ENCODE data around the gene INAFM1.
A peak's percentile ranks its signal among the peaks of the same experiment; 100 is the strongest.
"Not testable (repeated sequence)": the region's sequence is repeated elsewhere in the genome, so short reads cannot be mapped to it uniquely, and the experiment has no call there.

The INAFM1 gene

GRCh38 chr19:47232422-47233211 lies 42.1 kb upstream of the INAFM1 start:
- Mint-ChIP-seq H3K36me3 (ENCODE audit: insufficient read depth) (peaks cover 14% of the 10 kb centered on the region), H3K27ac (peak overlapping the region; percentile 32 to 74), H3K9me3 (no peaks in the 10 kb centered on the region), H3K27me3 (no peaks in the 10 kb centered on the region), H3K4me1 (ENCODE audit: low read depth in 2 of 2) (peaks cover 17% of the 10 kb centered on the region in 2 donors), H3K4me3 (peak overlapping the region; percentile 71 to 73)
- DNase-seq (no peak), ATAC-seq (replicated peaks) (no peak)

- DNase-seq (no peak), ATAC-seq (replicated peaks) (no peak)
- H3K4me3 Mint-ChIP-seq: no peak overlapping the region
- H3K9me3 Mint-ChIP-seq: no peaks in the 10 kb centered on the region
- H3K27me3 Mint-ChIP-seq: no peaks in the 10 kb centered on the region
- peaks cover 24 to 28% of the 10 kb centered on the region in 2 donors for H3K4me1 Mint-ChIP-seq (ENCODE audit: low read depth in 2 of 2)
- peaks cover 11% of the 10 kb centered on the region for H3K36me3 Mint-ChIP-seq (ENCODE audit: insufficient read depth)
- no peak overlapping the region for H3K27ac Mint-ChIP-seq
Measured at GRCh38 chr19:47236072-47236675, 38.5 kb upstream of the INAFM1 start.

DNA sequence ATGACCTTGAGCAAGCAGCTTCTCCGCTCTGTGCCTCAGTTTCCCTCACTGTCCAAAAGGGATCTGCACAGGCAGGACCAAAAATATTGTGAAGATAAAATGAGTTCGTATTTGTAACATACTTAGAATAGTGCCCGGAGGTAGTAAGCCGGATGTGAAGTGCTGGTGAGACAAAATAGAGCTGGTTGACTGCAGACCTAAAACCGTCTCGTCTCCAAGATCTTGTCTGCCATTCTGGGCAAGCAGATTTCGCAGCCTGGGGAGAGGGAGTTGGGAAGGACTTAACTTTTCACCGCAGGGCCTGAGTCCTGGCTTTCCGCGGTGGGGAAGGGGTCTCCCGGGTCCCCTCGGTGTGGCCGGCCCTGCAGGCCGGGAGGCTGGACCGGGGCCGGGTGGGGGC lies 35.5 kb upstream of the INAFM1 start:
- no peak overlapping the region for H3K27ac Mint-ChIP-seq
- ATAC-seq (replicated peaks) (no peak), DNase-seq (peak in 1 of 3 experiments; percentile 25)

DNA sequence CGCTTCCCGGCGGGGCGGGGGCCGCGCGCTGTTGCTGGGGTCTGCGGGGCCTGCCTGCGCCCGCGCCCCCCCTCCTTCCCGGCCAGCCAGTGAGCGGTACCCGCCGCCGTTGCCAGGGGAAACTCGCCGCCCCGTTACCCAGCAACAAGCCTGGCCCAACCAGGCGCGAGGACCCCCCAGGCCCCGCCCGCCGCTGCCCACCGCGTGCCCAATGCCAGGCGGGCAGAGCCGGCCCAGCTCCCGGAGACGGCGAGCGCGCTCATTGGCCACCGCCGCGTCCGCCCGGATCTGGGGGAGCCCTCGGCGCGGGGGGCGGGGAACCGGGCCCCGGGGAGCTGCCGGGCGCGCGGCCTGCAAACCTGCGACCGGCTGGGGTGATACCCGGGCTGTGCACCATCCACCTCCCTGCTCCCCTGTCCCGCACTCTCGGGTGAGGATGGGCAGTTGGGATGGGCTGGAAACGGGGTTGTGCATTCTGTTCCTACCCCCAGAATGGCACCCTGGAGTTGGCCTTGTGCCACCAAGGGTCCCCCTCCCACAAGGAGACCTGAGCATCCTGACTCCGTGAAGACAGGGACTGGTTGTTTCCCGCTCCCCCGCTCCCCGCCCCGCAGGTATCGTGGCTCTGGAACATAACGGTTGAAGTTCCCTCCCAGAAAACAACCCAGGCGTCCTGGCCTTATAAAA lies 34.9 kb upstream of the INAFM1 start:
- Mint-ChIP-seq H3K4me3 (peak overlapping the region in 1 of 2 donors; percentile 40), H3K4me1 (ENCODE audit: low read depth in 2 of 2) (peaks cover 10 to 24% of the 10 kb centered on the region in 2 donors), H3K9me3 (no peaks in the 10 kb centered on the region), H3K27me3 (no peaks in the 10 kb centered on the region), H3K27ac (no peak overlapping the region), H3K36me3 (ENCODE audit: insufficient read depth) (peaks cover 6% of the 10 kb centered on the region)
- ATAC-seq (replicated peaks): peak; percentile 53
- DNase-seq: peak; percentile 62 to 75 (median 70)

More for the DNA sequence above, 35.5 kb upstream of the INAFM1 start:
- peaks cover 9 to 21% of the 10 kb centered on the region in 2 donors for H3K4me1 Mint-ChIP-seq (ENCODE audit: low read depth in 2 of 2)
- no peaks in the 10 kb centered on the region for H3K9me3 Mint-ChIP-seq
- H3K4me3 Mint-ChIP-seq: peak overlapping the region; percentile 64 to 70
- peaks cover 2% of the 10 kb centered on the region for H3K36me3 Mint-ChIP-seq (ENCODE audit: insufficient read depth)
- H3K27me3 Mint-ChIP-seq: no peaks in the 10 kb centered on the region

GRCh38 chr19:47240556-47240955 lies 34.1 kb upstream of the INAFM1 start:
- no peak for ATAC-seq (replicated peaks)
- H3K27me3 Mint-ChIP-seq: no peaks in the 10 kb centered on the region
- H3K36me3 Mint-ChIP-seq (ENCODE audit: insufficient read depth): peaks cover 6% of the 10 kb centered on the region
- H3K4me1 Mint-ChIP-seq (ENCODE audit: low read depth in 2 of 2): peaks cover 13 to 24% of the 10 kb centered on the region in 2 donors
- no peaks in the 10 kb centered on the region for H3K9me3 Mint-ChIP-seq
- no peak overlapping the region for H3K27ac Mint-ChIP-seq
- H3K4me3 Mint-ChIP-seq: peak overlapping the region in 1 of 2 donors; percentile 40
- no peak for DNase-seq

DNA sequence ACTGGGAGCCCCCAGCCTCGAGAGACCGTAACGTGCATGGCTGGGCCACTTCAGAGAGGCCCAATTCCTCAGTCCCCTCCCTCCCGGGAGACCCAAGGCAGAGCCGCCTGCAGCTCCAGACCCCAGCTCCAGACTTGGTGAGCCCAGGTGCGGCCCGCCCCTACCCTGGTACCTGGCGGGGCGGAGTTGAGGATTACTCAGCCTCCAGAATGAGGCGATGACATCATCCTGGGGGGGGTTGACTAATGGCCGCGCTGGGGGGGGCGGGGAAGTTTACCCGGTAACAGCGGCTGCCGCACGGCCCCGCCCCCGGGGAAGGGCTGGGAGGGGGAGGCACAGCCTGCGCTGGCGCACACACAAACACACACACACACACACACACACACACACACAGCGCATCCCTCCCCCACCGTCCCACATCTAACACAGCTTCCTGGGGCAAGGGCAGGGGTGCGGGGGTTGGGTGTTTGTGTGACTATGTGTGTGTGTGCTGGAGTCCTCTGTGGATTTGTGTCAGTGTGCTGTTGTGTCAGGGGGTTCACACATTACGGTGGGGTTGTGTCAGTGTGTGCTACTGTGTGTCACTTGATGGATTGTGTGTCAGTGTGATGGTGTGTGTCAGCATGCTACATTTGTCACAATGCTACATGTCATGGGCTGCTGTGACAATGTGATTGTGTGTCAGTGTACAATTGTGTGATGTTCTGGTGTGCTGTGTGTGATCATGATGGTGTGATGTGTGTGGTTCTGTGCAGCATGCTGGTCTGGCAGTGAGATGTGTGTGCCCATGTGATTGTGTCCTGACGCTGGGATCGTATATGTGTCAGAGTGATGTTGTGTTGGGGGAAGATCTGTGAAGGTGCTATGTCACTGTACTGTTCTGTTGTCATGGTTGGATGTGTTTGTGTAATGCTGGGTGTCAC lies 33.4 kb upstream of the INAFM1 start:
- no peaks in the 10 kb centered on the region for H3K27me3 Mint-ChIP-seq
- ATAC-seq (replicated peaks) (peak; percentile 52), DNase-seq (peak; percentile 74 to 83 (median 77))
- peak overlapping the region in 1 of 2 donors; percentile 40 for H3K4me3 Mint-ChIP-seq
- peaks cover 6% of the 10 kb centered on the region for H3K36me3 Mint-ChIP-seq (ENCODE audit: insufficient read depth)
- no peaks in the 10 kb centered on the region for H3K9me3 Mint-ChIP-seq
- H3K4me1 Mint-ChIP-seq (ENCODE audit: low read depth in 2 of 2): peaks cover 13 to 24% of the 10 kb centered on the region in 2 donors
- no peak overlapping the region for H3K27ac Mint-ChIP-seq

GRCh38 chr19:47241919-47242577 lies 32.6 kb upstream of the INAFM1 start:
- H3K27me3 Mint-ChIP-seq: no peaks in the 10 kb centered on the region
- peaks cover 6% of the 10 kb centered on the region for H3K36me3 Mint-ChIP-seq (ENCODE audit: insufficient read depth)
- no peak for ATAC-seq (replicated peaks)
- peaks cover 13 to 24% of the 10 kb centered on the region in 2 donors for H3K4me1 Mint-ChIP-seq (ENCODE audit: low read depth in 2 of 2)
- H3K9me3 Mint-ChIP-seq: no peaks in the 10 kb centered on the region
- H3K27ac Mint-ChIP-seq: no peak overlapping the region
- peak in 1 of 3 experiments; percentile 15 for DNase-seq
- H3K4me3 Mint-ChIP-seq: no peak overlapping the region

DNA sequence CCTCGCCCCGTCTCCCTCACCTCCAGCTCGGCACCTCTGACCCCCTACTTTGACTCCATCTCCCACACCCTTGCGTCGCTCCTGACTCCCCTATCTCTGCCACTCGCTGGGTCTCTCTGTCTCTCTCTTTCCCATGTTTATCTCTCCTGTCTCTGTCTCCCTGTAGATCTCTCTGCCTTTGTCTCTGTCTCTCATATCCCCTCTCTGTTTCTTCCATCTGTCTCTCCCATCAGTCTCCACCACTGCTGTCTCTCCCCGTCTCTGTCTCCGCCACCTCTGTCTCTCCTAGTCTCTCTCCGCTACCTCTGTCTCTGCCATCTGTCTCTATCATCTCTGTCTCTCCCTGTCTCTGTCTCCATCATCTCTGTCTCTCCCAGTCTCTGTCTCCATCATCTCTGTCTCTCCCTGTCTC lies 31.3 kb upstream of the INAFM1 start:
- Mint-ChIP-seq H3K4me3 (no peak overlapping the region), H3K9me3 (no peaks in the 10 kb centered on the region), H3K27ac (no peak overlapping the region), H3K27me3 (no peaks in the 10 kb centered on the region), H3K4me1 (ENCODE audit: low read depth in 2 of 2) (peaks cover 16 to 27% of the 10 kb centered on the region in 2 donors), H3K36me3 (ENCODE audit: insufficient read depth) (peaks cover 9% of the 10 kb centered on the region)
- ATAC-seq (replicated peaks): no peak
- peak in 1 of 3 experiments; percentile 13 for DNase-seq

- peak; percentile 62 for ATAC-seq (replicated peaks)
- Mint-ChIP-seq H3K9me3 (no peaks in the 10 kb centered on the region), H3K27ac (no peak overlapping the region), H3K4me3 (no peak overlapping the region), H3K4me1 (ENCODE audit: low read depth in 2 of 2) (peaks cover 14 to 24% of the 10 kb centered on the region in 2 donors), H3K27me3 (no peaks in the 10 kb centered on the region), H3K36me3 (ENCODE audit: insufficient read depth) (peaks cover 9% of the 10 kb centered on the region)
- DNase-seq: peak; percentile 80 to 94 (median 92)
Measured at GRCh38 chr19:47243776-47244547, 30.7 kb upstream of the INAFM1 start.

GRCh38 chr19:47247308-47247990 lies 27.2 kb upstream of the INAFM1 start:
- H3K4me1 Mint-ChIP-seq (ENCODE audit: low read depth in 2 of 2): peaks cover 7 to 14% of the 10 kb centered on the region in 2 donors
- ATAC-seq (replicated peaks): no peak
- no peaks in the 10 kb centered on the region for H3K27me3 Mint-ChIP-seq
- H3K4me3 Mint-ChIP-seq: no peak overlapping the region
- no peaks in the 10 kb centered on the region for H3K9me3 Mint-ChIP-seq
- peak; percentile 73 to 79 (median 75) for DNase-seq
- H3K36me3 Mint-ChIP-seq (ENCODE audit: insufficient read depth): peaks cover 9% of the 10 kb centered on the region
- H3K27ac Mint-ChIP-seq: no peak overlapping the region

DNA sequence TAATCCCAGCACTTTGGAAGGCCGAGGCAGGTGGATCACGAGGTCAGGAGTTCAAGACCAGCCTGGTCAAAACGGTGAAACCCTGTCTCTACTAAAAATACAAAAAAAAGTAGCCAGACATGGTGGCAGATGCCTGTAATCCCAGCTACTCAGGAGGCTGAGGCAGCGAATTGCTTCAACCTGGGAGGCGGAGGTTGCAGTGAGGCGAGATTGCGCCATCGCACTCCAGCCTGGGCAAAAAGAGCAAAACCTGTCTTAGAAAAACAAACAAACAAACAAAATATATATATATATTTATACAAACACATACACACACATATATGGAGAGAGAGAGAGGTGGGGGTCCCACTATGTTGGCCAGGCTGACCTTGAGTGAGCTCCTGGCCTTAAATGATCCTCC lies 21.7 kb upstream of the INAFM1 start:
- not testable (repeated sequence) for H3K27me3 Mint-ChIP-seq; ATAC-seq (replicated peaks); DNase-seq; H3K4me3 Mint-ChIP-seq; H3K9me3 Mint-ChIP-seq; H3K27ac Mint-ChIP-seq
- Mint-ChIP-seq H3K36me3 (ENCODE audit: insufficient read depth) (peaks cover 29% of the 10 kb centered on the region), H3K4me1 (ENCODE audit: low read depth in 2 of 2) (peaks cover 16 to 17% of the 10 kb centered on the region in 2 donors)
